Fibroblast of gingiva (primary cell): ENCODE results near the gene TEX11.
"Not testable (repeated sequence)": the region's sequence is repeated elsewhere in the genome, so short reads cannot be mapped to it uniquely, and the experiment has no call there.

Experiments used
- DNase-seq: peaks from one replicate; pipeline ENCODE4 v3.0.0-alpha.2; 2011; ENCODE audit warnings: low read depth

Gene TEX11

DNA sequence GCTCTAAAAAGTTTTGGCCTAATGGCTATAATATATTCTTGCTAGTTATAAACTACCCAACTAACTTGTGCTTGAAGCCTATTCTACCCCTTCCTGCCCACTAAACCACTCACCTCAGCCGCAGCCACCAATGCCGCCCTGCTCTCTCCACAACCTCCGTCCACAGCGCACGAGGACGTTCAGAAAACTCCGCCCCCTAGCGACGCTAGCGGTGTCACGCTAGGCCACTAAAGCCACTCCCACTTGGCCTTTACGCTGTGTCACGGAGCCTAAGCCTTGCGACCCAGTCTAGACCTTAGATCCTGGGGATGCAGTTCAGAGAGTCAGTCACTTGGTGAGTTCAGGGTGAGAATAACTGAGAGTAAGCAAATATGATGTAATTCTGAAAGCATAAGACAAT lies at the start of gene TEX11:
TEX11 (minus strand) TSS at position 171 of the 400 bp plus-strand sequence. CDS start 922 bp downstream, outside the sequence.
- no peak for DNase-seq

DNA sequence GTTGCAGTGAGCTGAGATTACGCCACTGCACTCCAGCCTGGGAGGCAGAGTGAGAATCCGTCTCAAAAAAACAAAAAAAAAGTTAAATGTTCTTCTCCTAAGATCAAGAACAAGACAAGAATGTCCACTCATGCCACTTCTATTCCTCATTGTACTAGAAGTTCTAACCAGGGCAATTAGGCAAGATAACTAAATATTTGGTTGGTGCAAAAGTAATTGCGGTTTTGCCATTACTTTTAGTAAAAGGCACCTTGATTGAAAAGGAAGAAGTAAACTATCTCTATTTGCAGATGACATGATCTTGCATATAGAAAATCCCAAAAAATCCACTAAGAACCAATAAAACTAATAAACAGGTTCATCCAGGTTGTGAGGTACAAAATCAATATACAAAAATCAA lies 46.4 kb upstream of the TEX11 start:
- no peak for DNase-seq

DNA sequence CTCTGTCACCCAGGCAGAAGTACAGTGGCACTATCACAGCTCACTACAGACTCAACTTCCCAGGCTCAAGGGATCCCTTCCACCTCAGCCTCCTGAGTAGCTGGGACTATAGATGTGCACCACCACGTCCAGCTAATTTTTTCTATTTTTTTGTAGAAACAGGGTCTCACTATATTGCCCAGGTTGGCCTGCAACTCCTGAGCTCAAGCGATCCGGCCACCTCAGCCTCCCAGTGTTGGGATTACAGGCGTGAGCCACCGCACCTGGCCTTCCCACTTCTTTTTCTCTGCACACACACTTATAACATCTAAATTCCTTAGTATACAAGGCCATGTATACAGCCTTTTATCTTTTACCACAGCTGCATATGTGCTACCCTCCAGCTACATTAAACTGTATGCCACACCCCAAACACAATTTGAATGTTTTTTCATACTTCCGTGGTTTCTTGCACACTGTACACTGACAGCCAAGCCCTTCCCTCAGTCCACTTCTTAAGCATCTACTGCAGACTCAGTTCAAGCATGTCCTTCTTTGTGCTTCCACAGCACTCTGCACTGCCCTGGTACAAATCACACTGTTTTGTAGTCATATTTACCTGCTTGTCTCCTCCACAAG lies 15.9 kb upstream of the TEX11 start:
- DNase-seq = no peak

DNA sequence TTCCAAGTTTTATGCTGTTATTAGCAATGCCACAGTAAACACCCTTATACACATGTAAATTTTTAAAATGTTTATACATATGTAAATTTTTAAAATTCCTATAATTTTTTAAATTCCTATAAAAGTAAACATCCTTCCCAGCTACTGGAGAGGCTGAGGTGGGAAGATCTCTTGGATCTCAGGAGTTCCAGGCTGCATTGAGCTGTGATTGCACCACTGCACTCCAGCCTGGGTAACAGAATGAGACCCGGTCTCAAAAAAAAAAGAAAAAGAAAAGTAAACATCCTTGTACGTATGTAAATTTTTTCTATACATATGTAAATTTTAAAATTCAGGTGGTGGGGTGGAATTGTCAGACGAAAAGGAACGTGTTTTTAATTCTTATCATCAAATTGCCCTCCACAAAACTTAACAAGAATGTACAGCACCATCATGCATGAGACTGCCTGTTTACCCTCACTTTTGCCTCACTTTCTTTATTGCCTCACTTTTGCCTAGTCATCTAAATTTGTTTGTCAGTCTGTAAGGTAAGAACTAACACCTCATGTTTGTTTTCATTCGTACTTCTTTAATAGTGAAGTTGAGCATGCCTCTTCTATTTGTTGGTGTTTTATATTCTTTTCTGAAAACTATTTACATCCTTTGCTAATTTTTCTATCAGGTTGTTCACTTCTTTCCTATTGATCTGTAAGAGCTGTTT lies 14.4 kb upstream of the TEX11 start:
- no peak for DNase-seq

DNA sequence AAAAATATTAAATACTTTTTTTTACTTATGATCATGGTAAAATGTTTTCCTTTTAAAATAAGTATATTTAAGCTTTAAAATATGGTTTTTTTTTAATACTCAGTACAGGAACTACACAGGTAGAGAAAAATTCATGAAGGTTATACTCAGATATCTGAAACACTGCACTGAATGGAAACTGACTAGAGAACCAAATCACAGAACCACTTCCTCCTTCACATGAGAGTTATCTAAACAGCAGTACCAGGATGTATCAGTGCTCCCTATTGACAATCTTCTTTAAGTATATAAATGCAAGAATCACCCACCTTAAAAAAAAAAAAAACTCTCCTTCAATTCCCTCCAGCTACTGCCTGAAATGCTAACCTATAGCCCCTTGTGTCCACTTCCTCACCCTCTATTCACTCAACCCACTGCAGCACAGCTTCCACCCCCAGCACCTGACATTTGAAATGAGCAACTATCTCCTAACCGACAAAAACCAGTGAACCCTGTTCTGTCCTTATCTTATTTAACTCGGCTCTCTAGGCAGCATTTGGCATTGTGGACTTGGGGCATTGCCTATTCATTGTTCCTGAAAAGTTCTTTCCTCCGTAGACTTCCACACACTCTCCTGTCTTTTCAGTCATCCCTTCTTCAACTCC lies 13.3 kb upstream of the TEX11 start:
- no peak for DNase-seq

DNA sequence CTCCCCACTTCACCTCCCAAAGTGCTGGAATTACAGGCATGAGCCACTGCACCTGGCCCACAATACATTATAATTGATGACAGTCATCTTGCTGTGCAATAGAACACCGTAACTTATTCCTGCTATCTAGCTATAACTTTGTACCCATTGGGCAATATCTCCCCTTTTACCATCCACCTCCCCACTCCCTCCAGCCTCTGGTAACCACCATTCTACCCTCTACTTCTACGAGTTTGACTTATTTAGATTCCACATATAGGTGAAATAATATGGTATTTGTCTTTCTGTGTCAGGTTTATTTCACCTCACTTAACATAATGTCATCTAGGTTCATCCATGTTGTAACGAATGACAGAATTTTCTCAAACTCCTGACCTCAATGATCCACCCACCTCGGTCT lies 8.2 kb upstream of the TEX11 start:
- no peak for DNase-seq

DNA sequence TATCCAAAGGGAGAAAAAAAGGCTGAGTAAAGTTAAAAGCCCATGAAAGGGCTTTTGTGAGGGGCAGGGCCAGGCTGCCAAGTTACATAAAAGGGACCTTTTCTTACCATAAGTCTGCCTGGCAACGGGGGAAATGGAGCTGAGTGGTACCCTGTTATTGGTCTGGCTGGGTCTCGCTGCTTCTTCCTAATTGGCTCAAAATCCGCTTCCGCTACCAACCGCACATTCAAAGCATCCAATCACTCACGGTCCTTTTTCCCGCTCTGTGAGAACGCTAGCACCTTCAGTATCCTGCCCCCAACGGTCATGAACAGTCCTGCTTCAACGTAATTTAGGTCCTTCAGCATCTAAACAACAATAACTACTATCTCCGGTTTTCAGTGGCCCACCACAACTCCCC lies 611 bp downstream of the TEX11 start:
- DNase-seq = no peak

DNA sequence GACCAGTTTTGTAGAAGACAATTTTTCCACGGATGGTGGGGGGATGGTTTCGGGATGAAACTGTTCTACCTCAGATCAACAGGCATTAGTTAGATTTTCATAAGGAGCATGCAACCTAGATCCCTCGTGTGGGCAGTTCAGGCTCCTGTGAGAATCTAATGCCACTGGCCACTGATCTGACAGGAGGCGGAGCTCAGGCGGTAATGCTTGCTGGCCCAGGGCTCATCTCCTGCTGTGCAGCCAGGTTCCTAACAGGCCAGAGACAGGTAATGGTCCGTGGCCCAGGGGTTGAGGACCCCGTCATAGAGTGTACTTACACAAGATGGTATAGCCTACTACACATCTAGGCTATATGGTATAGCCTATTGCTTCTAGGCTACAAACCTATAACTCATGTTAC lies 7.0 kb downstream of the TEX11 start:
- DNase-seq = no peak

DNA sequence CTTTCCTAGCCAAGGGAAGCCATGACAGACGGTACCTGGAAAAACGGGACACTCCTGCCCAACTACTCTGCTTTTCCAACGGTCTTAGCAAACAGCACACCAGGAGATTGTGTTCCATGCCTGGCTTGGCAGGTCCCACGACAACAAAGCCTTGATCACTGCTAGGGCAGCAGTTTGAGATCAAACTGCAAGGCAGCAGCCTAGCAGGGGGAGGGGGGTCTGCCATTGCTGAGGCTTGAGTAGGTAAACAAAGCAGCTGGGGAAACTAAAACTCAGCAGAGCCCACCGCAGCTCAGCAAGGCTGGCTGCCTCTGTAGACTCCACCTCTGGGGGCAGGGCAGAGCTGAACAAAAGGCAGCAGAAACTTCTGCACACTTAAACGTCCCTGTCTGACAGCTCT lies 18.1 kb downstream of the TEX11 start:
- not testable (repeated sequence) for DNase-seq

DNA sequence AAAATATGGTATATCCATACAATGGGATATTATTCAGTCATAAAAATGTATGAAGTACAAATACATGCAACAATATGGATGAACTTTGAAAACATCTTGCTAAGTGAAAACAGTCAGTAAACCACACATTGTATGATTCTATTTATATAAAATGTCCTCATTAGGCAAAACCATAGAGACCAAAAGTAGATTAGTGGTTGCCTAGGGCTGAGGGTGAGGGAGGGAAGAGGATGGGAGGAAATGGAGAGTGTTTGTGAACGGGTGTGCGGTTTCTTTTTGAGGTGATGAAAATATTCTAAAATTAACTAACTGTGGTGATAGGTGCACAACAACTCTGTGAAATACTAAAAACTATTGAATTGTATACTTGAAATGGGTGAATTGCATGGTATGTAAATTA lies 29.6 kb downstream of the TEX11 start:
- DNase-seq = no peak

DNA sequence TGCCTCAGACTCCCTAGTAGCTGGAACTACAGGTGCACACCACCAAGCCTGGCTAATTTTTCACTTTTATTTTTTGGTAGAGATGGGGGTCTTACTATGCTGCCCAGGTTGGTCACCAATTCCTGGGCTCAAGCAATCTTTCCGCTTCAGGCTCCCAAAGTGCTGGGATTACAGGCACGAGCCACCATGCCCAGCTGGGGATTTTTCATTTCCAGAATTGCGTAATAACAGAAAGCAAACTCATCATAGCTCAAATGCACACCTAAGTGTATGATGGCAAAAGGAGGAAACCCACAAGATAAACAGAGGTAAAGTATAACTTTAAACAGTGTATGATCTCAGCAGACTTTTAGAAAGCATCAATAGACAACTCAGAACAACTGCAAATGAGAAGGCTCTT lies 56.2 kb downstream of the TEX11 start:
- DNase-seq = no peak

DNA sequence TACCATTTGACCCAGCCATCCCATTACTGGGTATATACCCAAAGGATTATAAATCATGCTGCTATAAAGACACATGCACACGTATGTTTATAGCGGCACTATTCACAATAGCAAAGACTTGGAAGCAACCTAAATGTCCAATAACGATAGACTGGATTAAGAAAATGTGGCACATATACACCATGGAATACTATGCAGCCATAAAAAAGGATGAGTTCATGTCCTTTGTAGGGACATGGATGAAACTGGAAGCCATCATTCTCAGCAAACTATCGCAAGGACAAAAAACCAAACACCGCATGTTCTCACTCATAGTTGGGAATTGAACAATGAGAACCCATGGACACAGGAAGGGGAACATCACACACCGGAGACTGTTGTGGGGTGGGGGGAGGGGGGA lies 64.4 kb downstream of the TEX11 start:
- DNase-seq = not testable (repeated sequence)

DNA sequence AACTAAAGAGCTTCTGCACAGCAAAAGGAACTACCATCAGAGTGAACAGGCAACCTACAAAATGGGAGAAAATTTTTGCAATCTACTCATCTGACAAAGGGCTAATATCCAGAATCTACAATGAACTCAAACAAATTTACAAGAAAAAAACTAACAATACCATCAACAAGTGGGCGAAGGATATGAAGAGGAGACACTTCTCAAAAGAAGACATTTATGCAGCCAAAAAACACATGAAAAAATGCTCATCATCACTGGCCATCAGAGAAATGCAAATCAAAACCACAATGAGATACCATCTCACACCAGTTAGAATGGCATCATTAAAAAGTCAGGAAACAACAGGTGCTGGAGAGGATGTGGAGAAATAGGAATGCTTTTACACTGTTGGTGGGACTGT lies 64.9 kb downstream of the TEX11 start:
- not testable (repeated sequence) for DNase-seq

DNA sequence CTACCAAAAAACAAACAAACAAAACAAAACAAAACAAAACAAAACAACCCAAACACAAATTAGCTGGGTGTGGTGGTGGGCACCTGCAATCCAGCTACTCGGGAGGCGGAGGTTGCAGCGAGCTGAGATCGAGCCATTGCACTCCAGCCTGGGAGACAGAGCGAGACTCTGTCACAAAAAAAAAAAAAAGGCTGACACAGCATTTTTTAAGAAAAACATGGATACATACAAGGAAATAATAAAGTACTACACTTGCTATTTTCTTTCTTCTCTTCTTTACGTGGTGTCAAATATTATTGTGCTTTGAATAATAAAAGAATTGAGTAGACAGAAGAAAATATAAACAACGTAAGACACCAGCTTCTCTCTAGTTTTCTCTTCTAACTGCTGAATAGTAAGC lies 73.9 kb downstream of the TEX11 start:
- DNase-seq = no peak

DNA sequence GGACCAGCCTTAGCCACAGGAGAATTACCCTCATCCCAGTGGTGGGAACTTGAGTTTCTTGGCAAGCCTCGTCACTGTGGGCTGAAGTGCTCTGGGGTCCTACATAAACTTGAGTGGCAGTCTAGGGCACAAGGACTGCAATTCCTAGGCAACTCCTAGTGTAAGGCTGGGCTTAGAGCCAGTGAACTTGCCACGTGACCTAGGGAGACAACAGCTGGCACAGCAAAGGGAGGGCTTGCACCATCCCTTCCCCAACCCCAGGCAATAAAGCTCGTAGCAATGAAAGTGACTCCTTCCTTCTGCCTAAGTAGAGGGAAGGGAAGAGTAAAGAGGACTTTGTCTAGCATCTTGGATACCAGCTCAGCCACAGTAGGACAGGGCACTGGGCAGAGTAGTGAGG lies 81.8 kb downstream of the TEX11 start:
- DNase-seq = no peak

DNA sequence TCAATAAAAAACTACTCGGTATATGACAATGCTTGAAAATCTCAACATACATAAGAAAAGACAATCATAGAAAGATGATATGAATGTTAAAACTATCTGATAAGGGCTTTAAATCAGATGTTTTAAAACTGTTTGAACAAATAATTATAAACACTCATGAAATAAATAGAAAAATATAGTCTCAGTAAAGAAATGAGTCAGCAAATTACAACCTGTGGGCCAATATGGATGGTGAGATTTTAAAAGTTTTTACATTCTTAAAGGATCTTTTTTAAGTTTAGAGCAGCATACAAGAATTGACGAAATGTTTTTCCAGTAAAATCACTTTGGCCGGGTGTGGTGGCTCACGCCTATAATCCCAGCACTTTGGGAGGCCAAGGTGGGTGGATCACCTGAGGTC lies 83.1 kb downstream of the TEX11 start:
- DNase-seq = no peak

DNA sequence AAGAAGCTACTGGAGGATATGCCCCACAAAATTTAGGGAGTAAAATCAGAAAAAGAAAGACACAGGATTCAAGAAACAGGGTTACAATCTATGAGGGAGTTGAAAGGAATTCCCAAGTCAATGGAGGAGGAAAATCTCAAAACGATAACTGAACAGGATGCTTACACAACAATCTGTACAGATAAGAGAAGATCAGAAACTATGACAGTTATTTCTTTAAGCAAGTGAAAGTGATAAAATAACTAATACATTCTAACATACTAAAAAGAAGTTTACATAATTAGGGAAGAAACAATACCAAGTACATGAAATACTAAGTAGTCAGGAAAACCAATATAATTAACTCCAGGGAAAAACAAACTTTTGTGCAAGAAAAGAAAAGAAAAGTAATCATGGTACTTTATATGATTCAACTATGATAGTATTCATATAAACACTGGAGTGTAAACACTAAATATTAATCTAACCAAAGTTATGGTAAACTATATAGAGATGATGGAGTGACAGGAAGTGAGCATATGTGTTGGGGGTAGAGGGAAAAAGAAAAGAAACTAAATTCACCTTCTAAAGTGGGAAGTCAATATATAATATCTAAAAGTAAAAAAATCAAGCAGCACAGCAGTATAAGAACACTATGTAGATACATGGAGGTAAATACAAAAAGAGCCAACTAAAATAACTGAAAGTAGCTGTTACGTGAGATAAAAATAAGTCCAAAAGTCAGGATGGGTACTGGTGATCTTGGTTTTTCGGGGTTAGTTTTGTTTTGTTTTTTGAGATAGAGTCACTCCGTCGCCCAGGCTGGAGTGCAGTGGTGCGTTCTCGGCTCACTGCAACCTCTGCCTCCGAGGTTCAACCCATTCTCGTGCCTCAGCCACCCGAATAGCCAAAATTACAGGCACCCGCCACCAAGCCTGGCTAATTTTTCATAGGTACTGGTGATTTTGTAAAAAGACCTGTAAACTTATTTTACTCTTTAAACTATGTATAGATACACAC lies 99.3 kb downstream of the TEX11 start:
- no peak for DNase-seq

DNA sequence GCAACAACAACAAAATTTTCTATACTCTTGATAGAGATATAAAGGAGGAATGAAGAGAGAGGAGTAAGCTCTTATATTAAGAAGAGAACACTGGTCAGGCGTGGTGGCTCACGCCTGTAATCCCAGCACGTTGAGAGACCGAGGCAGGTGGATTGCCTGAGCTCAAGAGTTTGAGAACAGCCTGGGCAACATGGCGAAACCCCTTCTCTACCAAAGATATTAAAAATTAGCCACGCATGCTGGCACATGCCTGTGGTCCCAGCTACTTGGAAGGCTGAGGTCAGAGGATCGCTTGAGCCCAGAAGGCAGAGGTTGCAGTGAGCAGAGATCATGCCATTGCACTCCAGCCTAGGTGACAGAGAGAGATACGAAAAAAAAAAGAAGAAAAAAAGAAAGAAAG lies 102.4 kb downstream of the TEX11 start:
- DNase-seq = no peak

DNA sequence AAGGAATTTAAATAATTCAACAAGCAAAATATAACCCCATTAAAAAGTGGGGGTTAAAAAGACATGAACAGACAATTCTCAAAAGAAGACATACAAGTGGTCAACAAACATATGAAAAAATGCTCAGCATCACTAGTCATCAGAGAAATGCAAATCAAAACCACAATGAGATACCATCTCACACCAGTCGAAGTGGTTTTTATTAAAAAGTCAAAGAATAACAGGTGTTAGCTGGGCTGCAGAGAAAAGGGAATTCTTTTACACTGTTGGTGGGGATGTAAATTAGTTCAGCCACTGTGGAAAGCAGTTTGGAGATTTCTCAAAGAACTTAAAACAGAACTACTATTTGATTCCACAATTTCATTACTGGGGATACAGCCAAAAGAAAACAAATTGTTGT lies 111.8 kb downstream of the TEX11 start:
- DNase-seq = not testable (repeated sequence)

DNA sequence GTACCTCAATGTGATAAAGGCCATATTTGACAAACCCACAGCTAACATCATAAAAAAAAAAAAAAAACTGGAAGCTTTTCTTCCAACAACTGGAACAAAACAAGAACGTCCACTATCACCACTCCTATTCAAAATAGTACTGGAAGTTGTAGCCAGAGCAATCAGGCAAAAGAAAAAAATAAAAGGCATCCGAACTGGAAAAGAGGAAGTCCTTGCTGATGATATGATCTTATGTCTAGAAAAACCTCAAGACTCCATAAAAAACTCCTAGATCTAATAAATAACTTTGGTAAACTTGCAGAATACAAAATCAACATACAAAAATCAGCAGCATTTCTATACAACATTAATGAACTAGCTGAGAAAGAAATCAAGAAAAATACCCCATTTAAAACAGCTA lies 134.3 kb downstream of the TEX11 start:
- no peak for DNase-seq

DNA sequence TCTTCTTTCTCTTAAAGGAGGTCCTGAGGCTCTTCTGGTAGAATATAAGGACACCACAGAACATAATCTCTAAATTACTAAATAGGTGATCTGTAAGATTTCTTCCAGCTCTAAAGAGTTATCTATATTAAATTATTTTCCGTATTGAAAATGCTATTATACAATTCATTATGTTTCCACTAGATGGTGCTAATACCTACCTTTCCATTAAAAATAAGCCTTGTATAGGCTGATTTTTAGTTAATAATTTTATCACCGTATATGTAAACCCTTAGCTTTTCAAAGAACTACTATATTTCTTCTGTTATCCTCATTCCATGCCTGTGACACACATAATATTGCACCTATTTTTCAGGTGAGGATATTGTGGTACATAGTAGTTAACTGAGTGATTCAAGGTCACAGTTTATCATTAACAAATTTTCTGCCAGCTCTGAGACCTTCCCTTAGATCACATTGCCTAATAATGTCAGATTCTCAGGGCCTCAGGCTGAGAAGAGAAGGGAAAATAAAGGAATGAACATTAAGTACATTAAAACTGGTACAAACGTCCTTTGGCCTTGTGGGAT lies 138.8 kb downstream of the TEX11 start:
- DNase-seq = no peak

DNA sequence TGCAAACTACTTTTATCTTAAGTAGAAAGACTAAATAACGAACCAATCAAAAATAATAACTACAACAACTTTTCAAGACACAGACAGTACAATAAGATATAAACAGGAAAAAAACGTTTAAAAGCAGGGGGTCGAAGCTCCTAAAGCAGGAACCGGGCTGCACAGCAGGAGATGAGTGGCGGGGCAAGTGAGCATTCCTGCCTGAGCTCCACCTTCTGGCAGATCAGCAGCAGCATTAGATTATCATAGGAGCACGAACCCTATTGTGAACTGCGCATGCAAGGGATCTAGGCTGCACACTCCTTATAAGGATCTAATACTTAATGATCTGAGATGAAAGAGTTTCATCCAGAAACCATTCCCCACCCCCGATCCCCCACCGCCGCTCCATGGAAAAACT lies 146.2 kb downstream of the TEX11 start:
- DNase-seq = no peak
